CD14-positive monocyte (primary cell): ENCODE measurements around the gene CCDC77. TPM values are rescaled to one million over a fixed set of nuclear protein-coding genes. Genes with fewer than 3 reads are reported as not detected.

Experiments
- DNase-seq, 3 donors: peaks; one replicate each; pipeline ENCODE4 v3.0.0-alpha.2; 2011 to 2022
- H2AFZ ChIP-seq: 2 replicates; pipeline ENCODE4 v1.6.0; 2012; ENCODE audit warnings: mild to moderate bottlenecking, low read depth, low read length, inconsistent platforms; ENCODE audit not compliant: insufficient read depth, poor library complexity, severe bottlenecking
- H3K27ac ChIP-seq, 2 donors: 1 replicate in 1 of 2; 2 replicates in 1 of 2; pipeline ENCODE4 v1.5.1; 2012 to 2013; ENCODE audit warnings: low read length in 2 of 2, control low read depth in 1 of 2, inconsistent platforms in 1 of 2, low read depth in 1 of 2, mild to moderate bottlenecking in 1 of 2
- H3K27me3 ChIP-seq, 2 donors: one replicate each; pipeline versions ENCODE4 v1.6.0 to v1.6.1; 2011 to 2013; ENCODE audit warnings: low read length in 2 of 2; ENCODE audit not compliant: control insufficient read depth in 2 of 2, insufficient read depth in 2 of 2
- H3K36me3 ChIP-seq, 2 donors: replicated peaks in 1 of 2; 1 replicate in 1 of 2; 2 replicates in 1 of 2; pipeline versions ENCODE4 v1.5.1 to v1.6.1; 2012 to 2013; ENCODE audit warnings: low read length in 2 of 2, control low read depth in 1 of 2, inconsistent platforms in 1 of 2, mild to moderate bottlenecking in 1 of 2; ENCODE audit not compliant: insufficient read depth in 2 of 2, control insufficient read depth in 1 of 2
- H3K4me1 ChIP-seq, 2 donors: 1 replicate in 1 of 2; 2 replicates in 1 of 2; pipeline versions ENCODE4 v1.5.1 to v1.6.1; 2012 to 2013; ENCODE audit warnings: low read length in 2 of 2, control low read depth in 1 of 2, inconsistent platforms in 1 of 2, mild to moderate bottlenecking in 1 of 2, moderate library complexity in 1 of 2; ENCODE audit not compliant: insufficient read depth in 2 of 2, control insufficient read depth in 1 of 2
- H3K4me2 ChIP-seq: replicated peaks from 2 replicates; pipeline ENCODE3; 2012; ENCODE audit warnings: low read length, moderate library complexity, mild to moderate bottlenecking; ENCODE audit not compliant: poor library complexity, severe bottlenecking; ENCODE audit errors: extremely low read depth
- H3K4me3 ChIP-seq, 3 experiments: fragments of 200-600 bp in 1 of 3; sonication (generic) in 1 of 3; replicated peaks in 1 of 3; 1 replicate in 2 of 3; 2 replicates in 1 of 3; pipeline ENCODE4 v1.5.1; 2011 to 2013; ENCODE audit warnings: low read length in 3 of 3, mild to moderate bottlenecking in 3 of 3, control low read depth in 2 of 3, low read depth in 2 of 3, inconsistent platforms in 1 of 3, moderate library complexity in 1 of 3
- H3K79me2 ChIP-seq: 2 replicates; pipeline ENCODE4 v1.6.0; 2012; ENCODE audit warnings: mild to moderate bottlenecking, control low read depth, inconsistent platforms, low read length, moderate library complexity; ENCODE audit not compliant: insufficient read depth
- H3K9ac ChIP-seq: 2 replicates; pipeline ENCODE4 v1.6.0; 2017; ENCODE audit warnings: low read length, mild to moderate bottlenecking; ENCODE audit not compliant: insufficient read depth, poor library complexity, severe bottlenecking
- H3K9me3 ChIP-seq, 2 donors: replicated peaks in 1 of 2; 1 replicate in 1 of 2; 2 replicates in 1 of 2; pipeline versions ENCODE4 v1.5.1 to v1.6.1; 2012 to 2013; ENCODE audit warnings: low read length in 2 of 2, control low read depth in 1 of 2; ENCODE audit not compliant: control insufficient read depth in 1 of 2, insufficient read depth in 1 of 2
- H4K20me1 ChIP-seq: 2 replicates; pipeline ENCODE4 v1.6.0; 2012; ENCODE audit warnings: mild to moderate bottlenecking, low read length, control low read depth, moderate library complexity; ENCODE audit not compliant: insufficient read depth
- H3K27ac Mint-ChIP-seq, 7 donors: one replicate each; pipeline ENCODE4 v1.8.0; 2020; ENCODE audit warnings: mild to moderate bottlenecking in 7 of 7, mixed read lengths in 7 of 7, moderate library complexity in 6 of 7, inconsistent platforms in 2 of 7
- H3K27me3 Mint-ChIP-seq, 3 donors: one replicate each; pipeline ENCODE4 v1.8.0; 2021 to 2022; ENCODE audit warnings: low read depth in 3 of 3, mild to moderate bottlenecking in 3 of 3, mixed read lengths in 3 of 3, moderate library complexity in 3 of 3, inconsistent platforms in 1 of 3
- H3K36me3 Mint-ChIP-seq, 2 donors: one replicate each; pipeline ENCODE4 v1.8.0; 2020; ENCODE audit warnings: mixed read lengths in 2 of 2, inconsistent platforms in 1 of 2, mild to moderate bottlenecking in 1 of 2
- H3K4me1 Mint-ChIP-seq: one replicate; pipeline ENCODE4 v1.8.0; 2020; ENCODE audit warnings: mild to moderate bottlenecking, mixed read lengths
- H3K4me3 Mint-ChIP-seq, 2 donors: one replicate each; pipeline ENCODE4 v1.8.0; 2020; ENCODE audit warnings: mild to moderate bottlenecking in 2 of 2, mixed read lengths in 2 of 2, moderate library complexity in 1 of 2
- H3K9me3 Mint-ChIP-seq, 7 donors: one replicate each; pipeline ENCODE4 v1.8.0; 2020 to 2022; ENCODE audit warnings: mixed read lengths in 7 of 7, mild to moderate bottlenecking in 6 of 7, moderate library complexity in 6 of 7, inconsistent platforms in 2 of 7
- WGBS: methylation state at CpG from one replicate; pipeline ENCODE4 v1.1.5; 2013; ENCODE audit warnings: missing lambda C conversion rate; ENCODE audit not compliant: insufficient coverage; 5-methylcytosine and 5-hydroxymethylcytosine counted together
- intact Hi-C, 2 donors: fragments of 100-400 bp; cut with micrococcal nuclease; formaldehyde crosslinking; loops; one replicate each; pipeline versions ENCODE4 v1.15.0 to v1.15.1; 2023
- polyA plus RNA-seq, 3 donors: library from polyadenylated mRNA; depleted of rRNA in 1 of 3; unstranded in 2 of 3; stranded (reverse) in 1 of 3; fragments of 300-500 nt in 2 of 3; fragments of >200 nt in 1 of 3; fragmentation: Illumina TruSeq in 2 of 3; gene quantifications; 1 replicate in 2 of 3; 2 replicates in 1 of 3; pipeline ENCODE4 v1.2.3, GENCODE V29; 2012 to 2021
- TF ChIP-seq, protein P1 (sequence below): fragments of 200-600 bp; IDR thresholded peaks from one replicate; pipeline ENCODE4 v1.8.0; 2022; ENCODE audit warnings: antibody characterized with exemption, mild to moderate bottlenecking

Gene CCDC77
- polyA plus RNA-seq, 3 donors: 4.1 to 7.7 (median 5.1) TPM

- H3K9me3 Mint-ChIP-seq: peaks cover 0 to 6% (median 3%) of the 10 kb centered on the region in 7 donors
- Histone ChIP-seq H3K9me3 (no peaks in the 10 kb centered on the region), H3K4me2 (no peak overlapping the region), H3K9ac (no peak overlapping the region), H3K36me3 (peaks cover 78 to 99% of the 10 kb centered on the region in 2 donors), H2AFZ (no peak overlapping the region), H3K27ac (no peak overlapping the region), H3K27me3 (no peaks in the 10 kb centered on the region), H4K20me1 (peaks cover 93% of the 10 kb centered on the region), H3K4me3 (no peak overlapping the region), H3K79me2 (peaks cover 45% of the 10 kb centered on the region), H3K4me1 (no peaks in the 10 kb centered on the region)
- no CpG with 5 or more reads among the region's 1 CpG for WGBS
- H3K36me3 Mint-ChIP-seq: peaks cover 80 to 95% of the 10 kb centered on the region in 2 donors
- H3K27me3 Mint-ChIP-seq: no peaks in the 10 kb centered on the region
- H3K4me1 Mint-ChIP-seq: no peaks in the 10 kb centered on the region
- no peak for DNase-seq
- TF ChIP-seq, protein P1, sequence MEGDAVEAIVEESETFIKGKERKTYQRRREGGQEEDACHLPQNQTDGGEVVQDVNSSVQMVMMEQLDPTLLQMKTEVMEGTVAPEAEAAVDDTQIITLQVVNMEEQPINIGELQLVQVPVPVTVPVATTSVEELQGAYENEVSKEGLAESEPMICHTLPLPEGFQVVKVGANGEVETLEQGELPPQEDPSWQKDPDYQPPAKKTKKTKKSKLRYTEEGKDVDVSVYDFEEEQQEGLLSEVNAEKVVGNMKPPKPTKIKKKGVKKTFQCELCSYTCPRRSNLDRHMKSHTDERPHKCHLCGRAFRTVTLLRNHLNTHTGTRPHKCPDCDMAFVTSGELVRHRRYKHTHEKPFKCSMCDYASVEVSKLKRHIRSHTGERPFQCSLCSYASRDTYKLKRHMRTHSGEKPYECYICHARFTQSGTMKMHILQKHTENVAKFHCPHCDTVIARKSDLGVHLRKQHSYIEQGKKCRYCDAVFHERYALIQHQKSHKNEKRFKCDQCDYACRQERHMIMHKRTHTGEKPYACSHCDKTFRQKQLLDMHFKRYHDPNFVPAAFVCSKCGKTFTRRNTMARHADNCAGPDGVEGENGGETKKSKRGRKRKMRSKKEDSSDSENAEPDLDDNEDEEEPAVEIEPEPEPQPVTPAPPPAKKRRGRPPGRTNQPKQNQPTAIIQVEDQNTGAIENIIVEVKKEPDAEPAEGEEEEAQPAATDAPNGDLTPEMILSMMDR: no peak
- intact Hi-C loops: no loop called here
- no peak overlapping the region for H3K4me3 Mint-ChIP-seq
- H3K27ac Mint-ChIP-seq: no peak overlapping the region
Measured at GRCh38 chr12:359091-359490, 42.4 kb upstream of the CCDC77 start.

- no peak for DNase-seq
- Histone ChIP-seq H3K9ac (no peak overlapping the region), H3K4me2 (no peak overlapping the region), H3K79me2 (peaks cover 45% of the 10 kb centered on the region), H3K4me3 (no peak overlapping the region), H3K9me3 (peaks cover 6 to 8% of the 10 kb centered on the region in 2 donors), H4K20me1 (peaks cover 75% of the 10 kb centered on the region), H3K27me3 (no peaks in the 10 kb centered on the region), H3K36me3 (peaks cover 66 to 83% of the 10 kb centered on the region in 2 donors), H3K27ac (no peak overlapping the region), H3K4me1 (no peaks in the 10 kb centered on the region), H2AFZ (no peak overlapping the region)
- no peaks in the 10 kb centered on the region for H3K4me1 Mint-ChIP-seq
- no peak overlapping the region for H3K4me3 Mint-ChIP-seq
- TF ChIP-seq, protein P1: no peak
- intact Hi-C loops: no loop called here
- H3K27me3 Mint-ChIP-seq: no peaks in the 10 kb centered on the region
- peaks cover 73 to 87% of the 10 kb centered on the region in 2 donors for H3K36me3 Mint-ChIP-seq
- no peak overlapping the region for H3K27ac Mint-ChIP-seq
- peaks cover 3 to 14% (median 9%) of the 10 kb centered on the region in 7 donors for H3K9me3 Mint-ChIP-seq
- 100% methylated on average over 1 of the region's 2 CpGs for WGBS
Measured at GRCh38 chr12:366820-367219, 34.6 kb upstream of the CCDC77 start.
